Measurements from ENCODE around the gene GLP1R. TPM values are rescaled to one million over a fixed set of nuclear protein-coding genes. Genes with fewer than 3 reads are reported as not detected.
A peak's percentile ranks its signal among the peaks of the same experiment; 100 is the strongest.

GLP1R gene
- total and polyA plus RNA-seq, 2 of the 13 experiments (the other 11 are each of a cell fraction or from before 2014, with no cell fraction given) = not detected

DNA sequence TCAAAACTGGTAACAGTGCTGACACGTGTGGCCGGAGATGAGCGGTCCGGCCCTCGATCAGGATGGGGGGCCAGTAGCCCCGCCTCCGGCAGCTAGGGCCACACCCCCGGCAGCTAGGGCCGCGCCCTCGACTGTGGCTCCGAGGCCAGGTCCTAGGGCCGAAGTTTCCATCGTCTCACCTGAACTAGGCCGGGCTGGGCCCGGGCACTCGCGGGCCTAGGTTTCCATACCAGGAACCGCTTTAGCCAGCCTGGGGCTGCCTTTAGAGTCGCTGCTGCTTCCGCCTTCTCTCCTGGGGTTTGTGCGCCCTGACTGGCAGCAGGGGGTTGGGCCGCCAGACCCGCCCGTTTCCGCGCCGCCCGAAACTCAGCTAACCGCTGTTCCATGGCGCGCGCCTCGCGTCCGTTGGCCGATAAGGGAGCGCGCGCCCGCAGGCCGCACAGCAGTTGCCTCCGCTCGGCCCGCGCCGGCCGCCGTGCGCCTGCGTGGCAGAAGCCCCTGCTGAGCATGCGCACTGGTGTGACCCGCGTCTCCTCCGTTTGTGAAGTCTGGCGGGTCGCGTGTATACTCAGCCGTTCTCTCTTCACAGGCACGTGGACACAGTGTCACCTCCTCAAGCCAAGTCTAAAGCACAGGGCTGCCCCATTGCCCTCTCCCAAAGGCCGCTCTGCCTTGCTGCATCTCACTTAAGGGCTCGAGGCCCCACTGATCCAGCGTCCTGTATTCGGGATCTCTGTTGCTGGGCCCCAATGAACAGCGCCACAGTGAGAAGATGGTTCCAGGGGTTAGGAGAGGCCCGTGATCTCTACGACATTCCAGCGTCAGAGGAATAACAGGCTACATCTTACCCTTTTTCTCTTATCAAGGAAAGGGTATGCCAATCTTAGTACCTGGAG, 66.4 kb downstream of the GLP1R start, which contains the start of gene SAYSD1 (continued):
- TF ChIP-seq REPIN1 (CRISPR knock-in tag; IDR thresholded peaks at IDR 0.05; ENCODE audit: borderline replicate concordance, low read depth) (peak; percentile 97), ZNF264 (CRISPR knock-in tag; IDR thresholded peaks at IDR 0.05) (peak; percentile 90), CCDC6 (CRISPR knock-in tag; IDR thresholded peaks at IDR 0.05) (peak; percentile 92), ARNT (IDR thresholded peaks at IDR 0.05) (no peak), MED8 (CRISPR knock-in tag; IDR thresholded peaks at IDR 0.05; ENCODE audit: insufficient replicate concordance) (no peak), PAX8 (CRISPR knock-in tag; IDR thresholded peaks at IDR 0.05; ENCODE audit: borderline replicate concordance) (peak; percentile 28; the same call in 1 of the 2 replicates), REL (CRISPR knock-in tag; conservative IDR thresholded peaks at IDR 0.05) (peak; percentile 93), EEA1 (CRISPR knock-in tag; IDR thresholded peaks at IDR 0.05; ENCODE audit: borderline replicate concordance) (peak; percentile 91; the same call in 1 of the 2 replicates), ZNF816 (CRISPR knock-in tag; IDR thresholded peaks at IDR 0.05; ENCODE audit: borderline replicate concordance) (peak; percentile 96; the same call in 1 of the 2 replicates), ZNF577 (CRISPR knock-in tag; IDR thresholded peaks at IDR 0.05; ENCODE audit: borderline replicate concordance, low read depth) (peak; percentile 95; the same call in 1 of the 2 replicates), RBM39 (IDR thresholded peaks at IDR 0.05; ENCODE audit: low read depth, low read length, poor library complexity, severe bottlenecking) (peak; percentile 81), DNMT3B (CRISPR knock-in tag; conservative IDR thresholded peaks at IDR 0.05) (peak; percentile 98), ATF7-NPFF (CRISPR knock-in tag; IDR thresholded peaks at IDR 0.05; ENCODE audit: low read depth) (peak; percentile 97), NRL (CRISPR knock-in tag; IDR thresholded peaks at IDR 0.05; ENCODE audit: borderline replicate concordance) (peak; percentile 97), SOX13 (IDR thresholded peaks at IDR 0.05) (no peak), SOX13 (CRISPR knock-in tag; conservative IDR thresholded peaks at IDR 0.05 in 1 of 2, IDR thresholded peaks at IDR 0.05 in 1 of 2) (no peak; a peak in 1 of 4 replicates), ZNF235 (CRISPR knock-in tag; IDR thresholded peaks at IDR 0.05; ENCODE audit: borderline replicate concordance) (peak; percentile 99), NFIC (IDR thresholded peaks at IDR 0.05; ENCODE audit: low read length) (no peak), CBX5 (CRISPR knock-in tag; IDR thresholded peaks at IDR 0.05; ENCODE audit: borderline replicate concordance) (peak; percentile 30; the same call in 1 of the 2 replicates), ZNF24 (IDR thresholded peaks at IDR 0.05) (no peak), RBM22 (optimal IDR thresholded peaks at IDR 0.05; ENCODE audit: low read length) (no peak), HOXA5 (CRISPR knock-in tag; IDR thresholded peaks at IDR 0.05) (peak; percentile 77; the same call in 1 of the 2 replicates)
- TF ChIP-seq, protein P1, sequence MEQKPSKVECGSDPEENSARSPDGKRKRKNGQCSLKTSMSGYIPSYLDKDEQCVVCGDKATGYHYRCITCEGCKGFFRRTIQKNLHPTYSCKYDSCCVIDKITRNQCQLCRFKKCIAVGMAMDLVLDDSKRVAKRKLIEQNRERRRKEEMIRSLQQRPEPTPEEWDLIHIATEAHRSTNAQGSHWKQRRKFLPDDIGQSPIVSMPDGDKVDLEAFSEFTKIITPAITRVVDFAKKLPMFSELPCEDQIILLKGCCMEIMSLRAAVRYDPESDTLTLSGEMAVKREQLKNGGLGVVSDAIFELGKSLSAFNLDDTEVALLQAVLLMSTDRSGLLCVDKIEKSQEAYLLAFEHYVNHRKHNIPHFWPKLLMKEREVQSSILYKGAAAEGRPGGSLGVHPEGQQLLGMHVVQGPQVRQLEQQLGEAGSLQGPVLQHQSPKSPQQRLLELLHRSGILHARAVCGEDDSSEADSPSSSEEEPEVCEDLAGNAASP (CRISPR knock-in tag; IDR thresholded peaks at IDR 0.05; ENCODE audit: borderline replicate concordance) = 0 out of 2 replicates have a peak, but pooled peaks have one; percentile 40
- TF ChIP-seq, protein P2, sequence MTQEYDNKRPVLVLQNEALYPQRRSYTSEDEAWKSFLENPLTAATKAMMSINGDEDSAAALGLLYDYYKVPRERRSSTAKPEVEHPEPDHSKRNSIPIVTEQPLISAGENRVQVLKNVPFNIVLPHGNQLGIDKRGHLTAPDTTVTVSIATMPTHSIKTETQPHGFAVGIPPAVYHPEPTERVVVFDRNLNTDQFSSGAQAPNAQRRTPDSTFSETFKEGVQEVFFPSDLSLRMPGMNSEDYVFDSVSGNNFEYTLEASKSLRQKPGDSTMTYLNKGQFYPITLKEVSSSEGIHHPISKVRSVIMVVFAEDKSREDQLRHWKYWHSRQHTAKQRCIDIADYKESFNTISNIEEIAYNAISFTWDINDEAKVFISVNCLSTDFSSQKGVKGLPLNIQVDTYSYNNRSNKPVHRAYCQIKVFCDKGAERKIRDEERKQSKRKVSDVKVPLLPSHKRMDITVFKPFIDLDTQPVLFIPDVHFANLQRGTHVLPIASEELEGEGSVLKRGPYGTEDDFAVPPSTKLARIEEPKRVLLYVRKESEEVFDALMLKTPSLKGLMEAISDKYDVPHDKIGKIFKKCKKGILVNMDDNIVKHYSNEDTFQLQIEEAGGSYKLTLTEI (CRISPR knock-in tag; conservative IDR thresholded peaks at IDR 0.05) = no peak
- TF ChIP-seq, protein P3, sequence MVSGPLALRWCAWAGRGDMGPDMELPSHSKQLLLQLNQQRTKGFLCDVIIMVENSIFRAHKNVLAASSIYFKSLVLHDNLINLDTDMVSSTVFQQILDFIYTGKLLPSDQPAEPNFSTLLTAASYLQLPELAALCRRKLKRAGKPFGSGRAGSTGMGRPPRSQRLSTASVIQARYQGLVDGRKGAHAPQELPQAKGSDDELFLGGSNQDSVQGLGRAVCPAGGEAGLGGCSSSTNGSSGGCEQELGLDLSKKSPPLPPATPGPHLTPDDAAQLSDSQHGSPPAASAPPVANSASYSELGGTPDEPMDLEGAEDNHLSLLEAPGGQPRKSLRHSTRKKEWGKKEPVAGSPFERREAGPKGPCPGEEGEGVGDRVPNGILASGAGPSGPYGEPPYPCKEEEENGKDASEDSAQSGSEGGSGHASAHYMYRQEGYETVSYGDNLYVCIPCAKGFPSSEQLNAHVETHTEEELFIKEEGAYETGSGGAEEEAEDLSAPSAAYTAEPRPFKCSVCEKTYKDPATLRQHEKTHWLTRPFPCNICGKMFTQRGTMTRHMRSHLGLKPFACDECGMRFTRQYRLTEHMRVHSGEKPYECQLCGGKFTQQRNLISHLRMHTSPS (CRISPR knock-in tag; IDR thresholded peaks at IDR 0.05; ENCODE audit: low read depth) = 0 out of 2 replicates have a peak, but pooled peaks have one; percentile 20
